HG02763 (cell line): ENCODE data around the gene ATIC.
"Not testable (repeated sequence)": the region's sequence is repeated elsewhere in the genome, so short reads cannot be mapped to it uniquely, and the experiment has no call there.

ENCODE experiments used
- ATAC-seq: cut with Tn5 transposase; IDR thresholded peaks from one replicate; pipeline ENCODE4 v1.9.1; 2021; ENCODE audit warnings: mild to moderate bottlenecking, moderate library complexity; ENCODE audit not compliant: unreplicated experiment

ATIC gene

GRCh38 chr2:215311625-215312396 lies at the start of gene ATIC:
Gene ATIC, plus strand, starts transcription at chr2:215312059. Its CDS starts 84 bp downstream, at chr2:215312143.
- ATAC-seq: peak; percentile 99

- no peak for ATAC-seq
Measured at GRCh38 chr2:215262303-215262702, 49.6 kb upstream of the ATIC start.

GRCh38 chr2:215262741-215263362 lies 49.0 kb upstream of the ATIC start:
- ATAC-seq: no peak

GRCh38 chr2:215264374-215264773 lies 47.5 kb upstream of the ATIC start:
- ATAC-seq: no peak

- ATAC-seq: peak; percentile 49
Measured at GRCh38 chr2:215269397-215270117, 42.3 kb upstream of the ATIC start.

GRCh38 chr2:215270118-215270451 lies 41.8 kb upstream of the ATIC start:
- no peak for ATAC-seq

- ATAC-seq: no peak
Measured at GRCh38 chr2:215271446-215271845, 40.4 kb upstream of the ATIC start.

GRCh38 chr2:215272918-215273317 lies 38.9 kb upstream of the ATIC start:
- ATAC-seq: no peak

- ATAC-seq: no peak
Measured at GRCh38 chr2:215274829-215275228, 37.0 kb upstream of the ATIC start.

GRCh38 chr2:215275824-215276223 lies 36.0 kb upstream of the ATIC start:
- no peak for ATAC-seq

GRCh38 chr2:215277944-215278343 lies 33.9 kb upstream of the ATIC start:
- no peak for ATAC-seq

GRCh38 chr2:215280326-215280725 lies 31.5 kb upstream of the ATIC start:
- no peak for ATAC-seq

- no peak for ATAC-seq
Measured at GRCh38 chr2:215283221-215283620, 28.6 kb upstream of the ATIC start.

GRCh38 chr2:215286309-215286708 lies 25.6 kb upstream of the ATIC start:
- no peak for ATAC-seq

- no peak for ATAC-seq
Measured at GRCh38 chr2:215288112-215288815, 23.6 kb upstream of the ATIC start.

GRCh38 chr2:215290980-215291599 lies 20.8 kb upstream of the ATIC start:
- no peak for ATAC-seq

GRCh38 chr2:215293879-215294278 lies 18.0 kb upstream of the ATIC start:
- ATAC-seq: no peak

- no peak for ATAC-seq
Measured at GRCh38 chr2:215299337-215299859, 12.5 kb upstream of the ATIC start.

- no peak for ATAC-seq
Measured at GRCh38 chr2:215301994-215302393, 9.9 kb upstream of the ATIC start.

- ATAC-seq: not testable (repeated sequence)
Measured at GRCh38 chr2:215311259-215311624, 617 bp upstream of the ATIC start.

- ATAC-seq: no peak
Measured at GRCh38 chr2:215313255-215313613, 1.4 kb downstream of the ATIC start.
